Mammary epithelial cell (primary cell): ENCODE measurements around the gene FANCG.

Experiments
- EZH2 ChIP-seq: IDR thresholded peaks from 2 replicates; pipeline ENCODE4 v1.6.1; 2012; ENCODE audit warnings: low read length, inconsistent platforms, borderline replicate concordance
- TF ChIP-seq, protein P1 (sequence below), 2 donors: IDR thresholded peaks in 1 of 2; conservative IDR thresholded peaks in 1 of 2; 2 replicates each; pipeline ENCODE4 v1.5.1; 2011 to 2012; ENCODE audit warnings: inconsistent platforms in 2 of 2, low read length in 2 of 2, mild to moderate bottlenecking in 2 of 2, control low read depth in 1 of 2, low read depth in 1 of 2; ENCODE audit not compliant: insufficient read depth in 1 of 2; ENCODE audit errors: extremely low read depth in 1 of 2

DNA sequence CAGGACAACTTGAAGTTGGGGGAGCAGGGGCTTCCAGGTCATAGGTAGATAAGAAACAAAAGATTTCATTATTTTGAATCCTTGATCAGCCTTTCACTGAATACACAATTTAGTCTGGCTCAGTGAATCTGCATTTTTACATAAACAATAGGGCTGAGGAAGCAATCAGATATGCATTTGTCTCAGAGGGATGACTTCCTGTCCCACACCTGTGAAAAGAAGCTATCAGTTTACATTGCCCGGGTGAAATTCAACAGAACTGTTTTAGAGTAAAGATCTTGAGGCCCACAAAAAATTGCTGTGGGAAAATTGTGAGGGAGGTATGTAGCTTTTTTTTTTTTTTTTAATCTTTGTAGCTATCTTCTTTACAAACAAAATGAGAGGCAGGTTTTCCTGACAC, 51.9 kb downstream of the FANCG start:
- TF ChIP-seq, protein P1, sequence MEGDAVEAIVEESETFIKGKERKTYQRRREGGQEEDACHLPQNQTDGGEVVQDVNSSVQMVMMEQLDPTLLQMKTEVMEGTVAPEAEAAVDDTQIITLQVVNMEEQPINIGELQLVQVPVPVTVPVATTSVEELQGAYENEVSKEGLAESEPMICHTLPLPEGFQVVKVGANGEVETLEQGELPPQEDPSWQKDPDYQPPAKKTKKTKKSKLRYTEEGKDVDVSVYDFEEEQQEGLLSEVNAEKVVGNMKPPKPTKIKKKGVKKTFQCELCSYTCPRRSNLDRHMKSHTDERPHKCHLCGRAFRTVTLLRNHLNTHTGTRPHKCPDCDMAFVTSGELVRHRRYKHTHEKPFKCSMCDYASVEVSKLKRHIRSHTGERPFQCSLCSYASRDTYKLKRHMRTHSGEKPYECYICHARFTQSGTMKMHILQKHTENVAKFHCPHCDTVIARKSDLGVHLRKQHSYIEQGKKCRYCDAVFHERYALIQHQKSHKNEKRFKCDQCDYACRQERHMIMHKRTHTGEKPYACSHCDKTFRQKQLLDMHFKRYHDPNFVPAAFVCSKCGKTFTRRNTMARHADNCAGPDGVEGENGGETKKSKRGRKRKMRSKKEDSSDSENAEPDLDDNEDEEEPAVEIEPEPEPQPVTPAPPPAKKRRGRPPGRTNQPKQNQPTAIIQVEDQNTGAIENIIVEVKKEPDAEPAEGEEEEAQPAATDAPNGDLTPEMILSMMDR (conservative IDR thresholded peaks at IDR 0.05 in 1 of 2, IDR thresholded peaks at IDR 0.05 in 1 of 2; ENCODE audit: extremely low read depth in 1 of 2, insufficient read depth in 1 of 2, low read depth in 1 of 2, low read length in 2 of 2) = no peak
- no peak for TF ChIP-seq EZH2
